ENCODE data around the gene MYO7A.

MYO7A gene

GRCh38 chr11:77184136-77184860, 56.3 kb downstream of the MYO7A start:
- no peak for DNase-seq (ENCODE audit: low spot score)

- no peak for DNase-seq (ENCODE audit: low spot score)
These were observed 58.3 kb downstream of the MYO7A start for GRCh38 chr11:77186302-77186701.

- no peak for DNase-seq (ENCODE audit: low spot score)
These were observed 59.2 kb downstream of the MYO7A start for GRCh38 chr11:77187111-77187750.

- peak; percentile 95 for DNase-seq (ENCODE audit: low spot score)
These were observed 60.0 kb downstream of the MYO7A start for GRCh38 chr11:77187776-77188632.

- DNase-seq (ENCODE audit: low spot score): no peak
These were observed 60.8 kb downstream of the MYO7A start for GRCh38 chr11:77188633-77189491.

- DNase-seq (ENCODE audit: low spot score): no peak
These were observed 61.7 kb downstream of the MYO7A start for GRCh38 chr11:77189588-77190210.

- DNase-seq (ENCODE audit: low spot score): no peak
These were observed 62.5 kb downstream of the MYO7A start for GRCh38 chr11:77190331-77191075.

GRCh38 chr11:77191429-77191822, 63.4 kb downstream of the MYO7A start:
- DNase-seq (ENCODE audit: low spot score): no peak

GRCh38 chr11:77191823-77192495, 63.9 kb downstream of the MYO7A start:
- DNase-seq (ENCODE audit: low spot score): peak; percentile 77

- DNase-seq (ENCODE audit: low spot score): no peak
These were observed 65.1 kb downstream of the MYO7A start for GRCh38 chr11:77193167-77193566.

GRCh38 chr11:77193911-77194830, 66.1 kb downstream of the MYO7A start:
- DNase-seq (ENCODE audit: low spot score): no peak

- DNase-seq (ENCODE audit: low spot score): no peak
These were observed 67.2 kb downstream of the MYO7A start for GRCh38 chr11:77195071-77195755.

GRCh38 chr11:77196961-77197360, 68.9 kb downstream of the MYO7A start:
- no peak for DNase-seq (ENCODE audit: low spot score)

- DNase-seq (ENCODE audit: low spot score): no peak
These were observed 69.7 kb downstream of the MYO7A start for GRCh38 chr11:77197626-77198320.

- DNase-seq (ENCODE audit: low spot score): no peak
These were observed 70.4 kb downstream of the MYO7A start for GRCh38 chr11:77198440-77198849.

- DNase-seq (ENCODE audit: low spot score): no peak
These were observed 71.2 kb downstream of the MYO7A start for GRCh38 chr11:77199137-77199745.
